Erythroblast (primary cell): ENCODE results near the gene CSRP1.

Source experiments
- DNase-seq, 2 experiments: peaks; one replicate each; lab custom pipeline; 2025; lab: John Stamatoyannopoulos, UW
- GATA1 ChIP-seq: IDR thresholded peaks from 2 replicates; pipeline ENCODE4 v1.6.1; 2011; ENCODE audit warnings: low read depth, mild to moderate bottlenecking, control low read depth, low read length, moderate library complexity
- POLR2A ChIP-seq: IDR thresholded peaks from 2 replicates; pipeline ENCODE4 v1.6.1; 2011; ENCODE audit warnings: mild to moderate bottlenecking, low read length

The CSRP1 gene

DNA sequence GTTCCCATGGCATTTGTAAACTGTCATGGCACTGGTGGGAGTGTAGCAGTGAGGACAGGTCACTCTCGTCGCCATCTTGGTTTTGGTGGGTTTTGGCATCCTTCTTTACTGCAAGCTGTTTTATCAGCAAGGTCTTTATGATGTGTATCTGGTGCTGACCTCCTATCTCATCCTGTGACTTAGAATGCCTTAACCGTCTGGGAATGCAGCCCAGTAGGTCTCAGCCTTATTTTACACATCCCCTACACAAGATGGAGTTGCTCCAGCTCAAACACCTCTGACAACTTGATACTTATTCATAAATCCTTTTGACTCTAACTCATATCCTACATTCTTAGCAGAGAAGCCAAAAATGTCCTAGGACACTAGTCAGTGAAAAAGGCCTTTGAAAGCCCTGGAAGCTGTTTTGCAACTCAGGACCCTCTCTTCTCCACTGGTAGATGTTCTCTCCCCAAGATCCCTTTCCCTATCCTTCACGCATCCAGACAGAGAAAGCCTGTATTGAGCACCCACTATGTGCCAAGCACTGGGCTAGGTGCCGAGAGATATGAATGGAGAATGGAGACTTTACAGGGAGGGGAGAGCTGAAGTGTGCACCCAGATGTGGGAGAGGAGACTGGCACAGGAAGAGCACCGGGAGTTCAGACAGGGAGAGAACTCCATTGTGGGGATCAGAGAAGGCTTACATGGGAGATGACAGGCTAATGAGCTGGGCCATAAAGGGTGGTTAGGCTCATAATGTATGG, 6.7 kb upstream of the CSRP1 start:
- no peak for TF ChIP-seq GATA1
- no peak for DNase-seq

DNA sequence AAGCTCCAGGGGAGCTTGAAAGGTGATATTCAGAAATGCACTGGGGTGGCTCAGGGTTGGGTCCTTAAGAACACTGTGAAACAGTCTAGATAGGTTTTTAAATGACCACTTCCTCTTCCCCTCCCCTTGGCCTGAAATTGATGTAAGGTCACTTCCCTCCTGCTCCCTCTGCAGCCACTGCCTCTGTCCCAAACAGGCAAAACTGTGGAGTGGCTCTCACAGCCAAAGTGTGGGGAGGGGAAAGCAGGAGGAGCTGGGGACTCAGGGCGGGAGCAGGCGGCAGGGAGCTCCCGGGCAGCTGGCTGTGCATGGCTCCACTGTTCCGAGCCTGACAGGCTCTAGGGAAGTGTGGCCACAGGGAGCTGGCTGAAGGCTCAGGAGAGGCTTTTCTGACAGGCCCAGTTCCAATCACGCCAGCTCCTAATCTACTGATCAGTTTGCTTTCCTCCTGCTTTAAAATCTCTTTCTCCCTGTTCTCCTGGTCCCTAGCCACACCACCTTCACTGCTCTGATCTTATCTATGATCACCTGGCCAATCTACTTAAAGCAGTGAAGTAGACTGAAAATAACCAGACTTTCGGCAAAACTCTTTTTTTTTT, 5.1 kb upstream of the CSRP1 start:
- no peak for DNase-seq

DNA sequence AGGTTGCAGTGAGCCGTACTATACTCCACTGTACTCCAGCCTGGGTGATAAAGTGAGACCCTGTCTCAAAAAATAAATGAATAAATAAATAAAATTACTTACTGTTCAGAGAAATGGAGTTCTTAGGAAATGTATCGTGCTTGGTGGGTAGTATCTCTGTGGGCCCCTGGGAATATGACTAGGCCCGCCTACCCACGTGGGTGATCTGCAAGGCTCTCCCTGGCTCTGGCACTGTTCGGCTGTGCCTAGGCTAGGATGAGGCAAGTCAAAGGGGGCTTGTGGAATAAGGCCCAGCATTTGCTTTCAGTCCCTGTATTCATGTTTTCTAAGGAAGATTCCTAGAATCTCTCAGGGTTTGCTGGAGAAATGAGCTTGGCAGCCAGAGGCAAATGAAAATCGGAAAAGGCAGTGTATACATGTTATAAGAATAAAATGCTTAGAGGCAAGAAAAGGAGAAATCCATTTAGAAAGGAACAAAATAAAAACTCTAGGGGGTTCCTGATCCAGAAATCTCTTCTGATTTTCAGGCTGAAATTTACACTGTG, 4.5 kb upstream of the CSRP1 start:
- TF ChIP-seq POLR2A (no peak), GATA1 (no peak)
- DNase-seq, result no peak

More for the DNA sequence above, 5.1 kb upstream of the CSRP1 start:
- TF ChIP-seq GATA1, result no peak
- no peak for TF ChIP-seq POLR2A

DNA sequence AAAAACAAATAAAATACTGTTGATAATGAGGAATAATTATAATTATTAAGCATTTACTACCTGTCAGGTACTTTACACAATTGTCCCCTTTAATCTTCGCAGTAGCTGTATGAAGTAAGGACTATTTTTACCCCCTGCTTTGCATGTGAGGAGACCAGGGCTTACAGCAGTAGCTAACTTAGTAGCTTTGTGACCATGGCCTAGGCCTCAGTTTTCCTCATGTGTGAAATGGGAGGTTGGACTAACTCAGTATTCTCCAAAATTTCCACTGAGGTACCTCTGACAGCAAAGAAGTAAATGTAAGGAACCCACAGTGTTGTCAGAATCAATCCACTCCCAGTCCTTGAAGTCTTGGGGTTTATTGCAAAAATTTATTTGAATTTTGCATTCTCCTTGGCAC, 3.8 kb upstream of the CSRP1 start:
- no peak for DNase-seq
- TF ChIP-seq POLR2A, result no peak
- no peak for TF ChIP-seq GATA1

DNA sequence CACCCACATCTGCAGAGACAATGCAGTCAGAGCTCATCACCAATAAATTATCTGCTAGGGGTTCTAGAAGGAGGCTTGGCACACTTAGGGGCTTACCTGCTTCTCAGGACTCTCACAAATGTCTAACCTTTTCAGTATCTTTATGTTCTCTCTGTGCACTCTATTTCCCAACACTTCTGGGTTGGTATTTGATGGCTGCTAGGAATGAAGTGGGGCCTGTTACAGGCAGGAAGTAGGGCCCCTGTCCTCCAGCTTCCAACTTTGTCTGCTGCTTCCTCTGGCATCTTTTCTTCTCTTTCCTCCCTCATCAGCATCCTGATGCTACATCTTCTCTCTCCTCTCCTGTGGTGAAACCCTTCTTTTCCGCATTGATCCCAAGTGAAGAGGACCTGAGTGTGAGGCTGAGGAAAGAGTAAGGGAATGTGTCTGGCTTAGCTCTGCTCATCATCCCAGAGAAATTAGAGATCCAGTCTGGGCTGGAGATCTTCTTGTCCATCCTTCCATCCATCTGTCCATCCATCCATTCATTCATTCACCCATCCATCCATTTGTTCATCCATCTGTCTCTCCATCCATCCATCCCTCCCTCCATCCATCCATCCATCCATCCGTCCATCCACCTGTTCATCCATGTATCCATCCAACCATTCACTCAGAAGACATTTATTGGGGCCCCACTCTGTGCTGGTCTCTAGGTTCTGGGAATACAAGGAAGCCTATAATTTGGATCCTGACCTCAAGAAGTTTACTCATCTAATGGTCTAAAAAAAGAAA, 2.9 kb upstream of the CSRP1 start:
- TF ChIP-seq GATA1 (no peak), POLR2A (no peak)

DNA sequence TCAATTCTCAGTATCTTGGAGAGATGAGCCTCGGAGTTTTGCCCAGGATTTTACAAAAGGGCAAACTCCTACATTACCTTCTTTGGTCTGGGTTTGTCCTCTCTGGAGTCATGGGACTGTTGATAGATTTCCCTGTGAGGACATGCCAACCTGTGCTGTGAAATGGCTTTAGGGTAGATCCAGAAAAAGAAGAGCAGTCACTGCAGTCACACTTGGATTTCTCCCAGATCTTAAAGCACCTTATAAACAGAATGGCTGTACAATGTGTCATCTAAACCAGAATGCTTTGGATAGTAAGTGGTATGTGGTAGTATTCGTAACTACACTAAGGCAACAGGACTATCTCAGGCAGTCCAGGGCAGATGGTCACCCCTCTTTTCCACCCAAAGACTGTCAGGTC, 1.9 kb upstream of the CSRP1 start:
- no peak for DNase-seq
- TF ChIP-seq POLR2A (no peak), GATA1 (no peak)

More for the DNA sequence above, 2.9 kb upstream of the CSRP1 start:
- DNase-seq, result no peak

DNA sequence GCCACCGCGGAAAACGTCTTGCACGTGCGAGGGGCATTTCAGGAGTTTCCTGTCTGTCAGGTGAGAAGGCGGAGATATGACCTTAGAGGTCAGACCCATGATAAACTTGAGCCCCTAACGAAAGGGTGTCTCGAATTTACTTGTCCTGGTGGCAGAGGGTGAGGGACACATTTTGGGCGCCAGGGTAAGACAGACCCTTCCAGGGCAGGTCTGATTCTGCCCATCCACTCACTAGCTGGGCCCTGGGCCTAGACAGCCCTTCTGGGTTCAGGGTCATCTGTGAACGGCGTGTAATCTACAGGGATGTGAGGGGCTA, 395 bp upstream of the CSRP1 start:
- no peak for DNase-seq
- TF ChIP-seq GATA1 (no peak), POLR2A (no peak)

DNA sequence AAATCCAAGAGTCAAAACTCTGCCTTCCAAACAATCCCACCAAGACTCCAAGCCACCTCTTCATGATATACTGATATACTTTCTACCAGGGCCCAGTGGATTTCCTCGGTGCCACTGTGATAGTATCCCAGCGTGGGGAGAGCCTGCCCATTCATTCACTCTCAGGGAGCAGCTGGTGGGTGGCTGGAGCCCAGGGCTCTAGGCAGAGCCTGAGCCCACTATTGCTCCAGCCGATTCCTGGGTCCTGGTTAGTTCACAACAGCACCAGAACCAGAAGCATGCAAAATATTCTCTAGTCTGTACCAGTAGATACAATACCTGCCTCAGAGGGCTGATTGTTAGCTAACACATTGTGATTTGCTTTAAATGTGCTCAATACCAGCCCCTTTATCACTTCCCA, 831 bp downstream of the CSRP1 start:
- TF ChIP-seq POLR2A, result no peak
- no peak for DNase-seq

DNA sequence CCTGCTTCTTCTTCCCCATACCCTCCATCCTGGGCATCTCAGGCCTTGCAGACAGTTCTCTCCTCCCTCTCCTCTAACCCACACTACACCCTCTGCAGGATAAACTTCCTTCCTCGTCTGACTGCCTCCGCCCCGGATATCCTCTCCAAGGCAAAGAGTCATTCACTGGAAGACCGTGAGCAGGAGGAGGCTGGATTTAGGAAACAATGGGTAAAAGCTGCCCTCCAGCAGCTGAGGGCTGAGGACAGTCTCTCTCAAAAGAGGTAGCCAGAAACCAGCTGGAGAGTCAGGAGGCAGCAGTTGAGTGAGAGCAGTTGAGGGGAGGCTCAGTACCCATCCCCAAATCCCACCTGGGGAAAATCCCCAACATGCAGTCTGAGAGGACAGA, 1.4 kb downstream of the CSRP1 start:
- DNase-seq, result no peak

DNA sequence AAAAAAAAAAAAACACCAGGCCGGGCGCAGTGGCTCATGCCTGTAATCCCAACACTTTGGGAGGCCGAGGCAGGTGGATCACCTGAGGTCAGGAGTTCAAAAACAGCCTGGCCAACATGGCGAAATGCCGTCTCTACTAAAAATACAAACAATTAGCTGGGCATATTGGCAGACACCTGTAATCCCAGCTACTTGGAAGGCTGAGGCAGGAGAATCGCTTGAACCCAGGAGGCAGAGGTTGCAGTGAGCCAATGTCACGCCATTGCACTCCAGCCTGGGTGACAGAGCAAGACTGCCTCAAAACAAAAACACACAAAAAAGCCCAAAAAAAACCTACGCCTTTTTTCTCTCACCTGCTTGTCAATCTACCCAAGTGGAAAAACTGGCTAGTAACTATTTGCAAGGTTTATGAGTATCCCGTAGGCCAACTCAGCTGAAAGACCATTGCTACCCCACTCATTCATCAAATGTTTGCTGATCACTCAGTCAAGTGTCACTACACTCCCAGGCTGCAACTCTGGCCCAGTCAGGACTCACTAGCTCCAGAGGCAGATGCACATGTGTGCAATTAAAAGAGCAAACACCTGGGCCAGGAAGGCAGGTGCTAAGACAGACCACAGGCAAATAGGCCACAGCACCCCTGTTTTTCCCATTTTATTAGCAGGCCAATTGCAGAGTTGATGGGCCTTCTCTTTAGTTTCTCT, 2.0 kb downstream of the CSRP1 start:
- no peak for TF ChIP-seq POLR2A
- TF ChIP-seq GATA1, result no peak
- no peak for DNase-seq

More for the DNA sequence above, 1.4 kb downstream of the CSRP1 start:
- TF ChIP-seq GATA1, result no peak
- no peak for TF ChIP-seq POLR2A

DNA sequence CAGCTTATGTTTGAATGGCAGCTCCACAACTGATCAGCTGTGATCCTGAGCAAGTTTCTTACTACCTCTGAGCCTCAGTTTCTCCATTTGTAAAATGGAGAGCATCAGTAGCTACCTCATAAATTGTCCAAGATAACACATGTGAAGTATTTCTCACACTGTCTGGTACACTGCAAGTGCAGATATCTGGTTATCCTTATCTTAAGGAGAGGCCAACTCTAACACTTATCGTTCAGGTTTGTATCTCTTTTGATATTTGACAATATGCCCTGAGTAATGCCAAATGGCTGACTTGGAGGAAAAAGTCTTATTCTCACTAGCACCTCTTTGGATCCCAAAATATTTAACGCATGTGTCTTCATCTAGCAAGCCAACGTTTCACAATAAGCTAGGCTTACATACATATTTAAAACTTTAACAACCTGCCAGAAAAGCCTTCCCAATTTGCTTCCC, 2.7 kb downstream of the CSRP1 start:
- DNase-seq, result peak in 1 of 2 experiments; percentile 41
- no peak for TF ChIP-seq GATA1
- no peak for TF ChIP-seq POLR2A

DNA sequence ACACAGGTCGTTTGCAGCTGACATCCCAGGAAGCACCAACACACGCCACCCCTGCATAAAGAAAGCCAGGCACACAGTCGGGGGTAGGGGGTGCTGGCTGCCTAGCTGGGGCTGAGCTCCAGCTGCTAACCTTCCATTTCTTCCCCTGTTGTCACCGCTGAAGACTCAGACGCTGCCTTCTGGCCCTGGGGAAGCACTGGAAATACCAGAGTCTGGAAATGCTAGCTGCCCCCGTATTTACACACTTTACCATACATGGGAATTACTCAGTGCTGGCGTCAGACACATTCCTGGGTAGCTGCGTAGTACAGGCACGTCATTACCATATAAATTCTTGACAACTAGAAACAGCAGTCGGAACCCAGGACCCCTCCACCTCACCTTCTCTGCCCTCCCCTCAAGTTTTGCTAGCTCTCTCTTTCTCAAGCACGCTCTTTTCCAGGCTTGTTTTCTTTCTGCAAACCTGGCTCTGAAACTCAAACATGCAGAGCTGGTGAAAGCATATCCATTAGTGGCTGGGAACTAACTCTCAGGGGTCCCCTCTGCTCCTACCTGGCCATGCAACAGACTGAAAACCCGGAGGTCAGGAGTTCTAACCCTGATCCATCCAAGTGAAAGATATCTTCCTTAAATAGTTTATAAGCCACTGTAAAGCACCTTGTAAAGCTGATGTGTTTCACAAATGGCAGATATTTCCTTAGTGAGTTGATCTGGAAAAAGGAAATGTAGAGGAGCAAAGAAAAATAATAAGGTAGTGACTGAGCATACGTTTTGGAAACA, 3.3 kb downstream of the CSRP1 start:
- DNase-seq, result no peak
- TF ChIP-seq GATA1, result no peak
- no peak for TF ChIP-seq POLR2A

DNA sequence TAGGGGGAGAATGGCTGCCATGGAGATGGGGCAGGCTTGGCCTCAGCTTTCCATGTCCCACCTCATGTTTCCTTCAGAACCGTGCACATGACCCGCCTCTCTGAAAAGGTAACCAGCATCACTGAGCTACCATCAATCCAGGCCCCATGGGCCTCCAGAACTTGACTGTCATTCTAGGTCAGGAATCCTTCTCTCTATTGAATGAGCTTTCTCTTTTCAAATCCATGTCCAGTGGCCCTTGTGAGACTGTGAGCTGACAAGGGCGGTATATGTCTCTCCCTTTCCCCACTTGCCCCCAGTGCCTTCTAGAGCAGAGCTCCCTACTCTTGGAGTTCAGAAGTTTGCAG, 4.4 kb downstream of the CSRP1 start:
- no peak for DNase-seq
- TF ChIP-seq GATA1 (no peak), POLR2A (no peak)
